GM12891 (cell line): Measurements from ENCODE around the gene B3GNT3.

Source experiments
- POLR2A ChIP-seq: IDR thresholded peaks from 2 replicates; pipeline ENCODE4 v1.6.1; 2011; ENCODE audit warnings: low read depth, low read length, control low read depth
- POLR2AphosphoS5 ChIP-seq: IDR thresholded peaks from 2 replicates; pipeline ENCODE4 v1.6.1; 2011; ENCODE audit warnings: low read depth, low read length, control low read depth
- SPI1 ChIP-seq: IDR thresholded peaks from 2 replicates; pipeline ENCODE4 v1.6.1; 2011; ENCODE audit warnings: low read depth, low read length, control low read depth
- TAF1 ChIP-seq: IDR thresholded peaks from 2 replicates; pipeline ENCODE4 v1.6.1; 2011; ENCODE audit warnings: low read depth, low read length, control low read depth

GRCh38 chr19:17780781-17781180 lies 14.2 kb upstream of the B3GNT3 start:
- TF ChIP-seq TAF1 (no peak), POLR2A (no peak), POLR2AphosphoS5 (no peak), SPI1 (no peak)
